NB4 (cell line): ENCODE measurements around the gene OLFM2.

Experiments used
- CTCF ChIP-seq: IDR thresholded peaks from one replicate; pipeline ENCODE4 v1.5.1; 2012; ENCODE audit warnings: low read depth, low read length
- MAX ChIP-seq: IDR thresholded peaks from 2 replicates; pipeline ENCODE4 v1.6.1; 2011; ENCODE audit warnings: low read depth, low read length
- POLR2A ChIP-seq: IDR thresholded peaks from 2 replicates; pipeline ENCODE4 v1.6.1; 2011; ENCODE audit warnings: mild to moderate bottlenecking; ENCODE audit not compliant: insufficient read length; ENCODE audit errors: extremely low read depth

- TF ChIP-seq CTCF (no peak), POLR2A (no peak), MAX (no peak)
These were observed 82.0 kb downstream of the OLFM2 start for GRCh38 chr19:9854282-9854846.
